ENCODE data around the gene CD3D.

CD3D gene

GRCh38 chr11:118295815-118296454 is 46.6 kb downstream of the CD3D start:
- DNase-seq = peak in 1 of 2 experiments; percentile 68

DNA sequence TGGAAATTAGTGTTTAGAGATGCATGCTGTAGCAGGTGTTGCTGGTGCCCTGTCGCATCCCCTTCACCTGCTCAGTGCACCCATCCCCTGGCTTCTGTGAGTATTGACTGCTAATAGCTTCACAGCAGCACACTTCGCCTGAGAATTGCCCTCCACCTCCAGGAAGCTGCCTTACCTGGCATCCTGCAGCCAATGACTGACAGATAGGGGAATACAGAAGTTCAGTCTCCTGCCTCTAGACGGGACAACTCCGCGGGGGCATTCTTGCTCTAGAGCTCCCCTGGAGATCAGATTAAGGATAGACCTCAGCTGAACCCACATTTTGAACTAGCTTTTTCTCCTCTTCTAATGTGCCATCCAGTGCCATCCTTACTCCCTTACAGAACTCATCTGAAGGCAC is 47.3 kb downstream of the CD3D start:
- DNase-seq = no peak

DNA sequence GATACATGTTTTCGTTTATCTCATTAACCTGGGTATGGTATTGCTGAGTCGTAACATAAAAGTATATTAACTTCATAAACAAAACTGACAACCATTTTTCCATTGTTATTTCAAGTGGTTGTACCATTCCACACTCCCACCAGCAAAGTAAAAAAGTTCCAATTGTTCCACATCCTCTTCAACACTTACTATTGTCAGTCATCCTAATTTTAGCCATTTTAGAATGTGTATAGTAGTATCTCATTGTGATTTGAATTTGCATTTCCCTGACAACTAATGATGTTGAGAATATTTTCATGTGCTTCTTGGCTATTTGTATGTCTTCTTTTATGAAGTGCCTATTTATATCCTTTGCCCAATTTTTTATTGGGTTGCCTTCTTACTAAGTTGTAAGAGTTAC is 48.5 kb downstream of the CD3D start:
- DNase-seq = no peak

DNA sequence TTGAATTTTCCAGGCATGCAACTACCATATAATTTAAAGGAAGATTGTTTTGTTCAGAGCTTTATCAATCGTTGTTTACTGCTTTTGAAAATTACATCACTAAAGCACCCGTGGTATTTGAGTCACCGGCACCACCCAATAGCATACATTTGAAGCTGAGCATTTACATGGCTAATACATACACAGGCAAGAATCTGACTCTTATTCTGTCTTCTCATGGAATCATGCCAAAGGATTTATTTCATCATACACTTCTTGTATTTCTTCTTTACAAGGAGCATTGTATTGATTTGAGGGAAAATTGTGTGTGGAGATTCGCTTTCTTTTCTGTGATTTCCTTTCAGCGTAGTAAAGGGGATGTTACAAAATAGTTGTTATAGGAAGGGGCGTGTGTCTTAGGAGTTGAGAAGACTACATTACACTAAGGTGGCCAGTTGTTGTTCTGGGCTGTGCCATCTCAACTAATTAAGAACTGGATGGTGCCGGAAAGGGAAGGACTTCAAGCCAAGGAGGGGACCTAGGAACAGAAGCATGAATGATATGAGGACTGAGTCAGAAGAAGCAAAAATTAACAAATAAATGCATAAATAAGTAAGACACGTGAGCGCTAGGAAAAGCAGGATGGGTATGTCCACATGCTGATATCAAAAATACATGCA is 50.9 kb downstream of the CD3D start:
- no peak for DNase-seq

DNA sequence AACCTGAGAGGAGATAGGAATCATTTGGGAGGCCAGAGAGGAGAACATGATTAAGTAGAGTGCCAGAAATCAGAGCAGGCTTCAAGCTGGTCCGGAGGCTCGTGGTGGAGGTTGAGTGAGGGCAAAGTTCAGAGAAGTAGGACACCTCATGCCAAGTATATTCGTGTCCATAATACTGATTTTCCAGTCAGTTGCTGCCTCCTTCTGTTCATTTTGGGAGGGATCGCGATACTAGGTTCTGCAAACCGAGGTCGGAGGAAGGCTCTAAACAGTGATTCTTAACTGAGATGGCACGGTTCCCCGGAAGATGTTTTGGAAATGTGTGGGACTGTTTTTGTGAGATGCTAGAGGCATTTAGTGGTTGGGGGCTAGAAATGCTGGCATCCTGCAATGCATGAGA is 51.6 kb downstream of the CD3D start:
- peak in 1 of 2 experiments; percentile 40 for DNase-seq

DNA sequence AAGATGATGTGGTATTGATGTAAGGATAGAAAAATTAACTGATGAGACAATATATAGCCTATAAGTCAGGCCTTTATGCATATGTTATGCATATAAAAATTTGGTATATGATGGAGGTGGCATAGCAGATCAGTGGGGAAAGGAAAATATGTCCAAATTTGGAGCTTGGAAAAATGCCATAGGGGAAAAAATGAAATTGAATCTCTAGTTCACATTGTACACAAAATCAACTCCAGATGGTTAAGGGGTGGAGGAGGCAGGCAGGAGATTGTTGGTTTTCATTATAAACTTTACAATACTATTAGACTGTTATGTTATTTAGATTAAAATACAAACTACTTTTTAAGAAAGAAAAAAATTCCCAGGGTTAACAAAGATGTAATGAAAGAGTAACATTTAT is 53.1 kb downstream of the CD3D start:
- DNase-seq = no peak

Measured in stimulated activated CD4-positive, alpha-beta T cell treated with anti-CD3 and anti-CD28 coated beads, Interleukin-4, amount 100 ng/mL, for 4 hours (primary cell).